K562 (cell line): ENCODE data around the gene TMEM191C. TPM values are rescaled to one million over a fixed set of nuclear protein-coding genes. Genes with fewer than 3 reads are reported as not detected.

Experiments
- HDAC8 ChIP-seq: fragments of 450-650 bp; IDR thresholded peaks from 2 replicates; pipeline ENCODE4 v1.6.1; 2016; ENCODE audit warnings: mild to moderate bottlenecking, missing genetic modification characterization, moderate library complexity, missing compliant biosample characterization
- ID3 ChIP-seq, 2 experiments: fragments of 250-450 bp in 1 of 2; fragments of 450-650 bp in 1 of 2; sonication (Bioruptor Pico) in 1 of 2; IDR thresholded peaks; 2 replicates each; pipeline versions ENCODE4 v1.6.1 to v1.8.0; 2016 to 2021; ENCODE audit warnings: mild to moderate bottlenecking in 2 of 2, moderate library complexity in 2 of 2, missing compliant biosample characterization in 1 of 2, missing genetic modification characterization in 1 of 2
- ILF3 ChIP-seq: fragments of 450-650 bp; IDR thresholded peaks from 2 replicates; pipeline ENCODE4 v1.6.1; 2018; ENCODE audit warnings: antibody characterized with exemption, mild to moderate bottlenecking, moderate library complexity, borderline replicate concordance
- KAT7 ChIP-seq: sonication (generic); formaldehyde crosslinking; IDR thresholded peaks from 2 replicates; pipeline ENCODE4 v1.8.0; 2022; ENCODE audit warnings: missing genetic modification reagents, mild to moderate bottlenecking, borderline replicate concordance
- MTF1 ChIP-seq: fragments of 250-450 bp; sonication (Bioruptor Pico); IDR thresholded peaks from 2 replicates; pipeline ENCODE4 v1.9.0; 2021; ENCODE audit warnings: moderate library complexity, mild to moderate bottlenecking, inconsistent platforms, borderline replicate concordance
- MYBL2 ChIP-seq, 2 experiments: fragments of 450-650 bp in 1 of 2; sonication (generic) in 1 of 2; formaldehyde crosslinking in 1 of 2; IDR thresholded peaks; 2 replicates each; pipeline versions ENCODE4 v1.6.1 to v1.8.1; 2017 to 2022; ENCODE audit warnings: borderline replicate concordance in 1 of 2, inconsistent platforms in 1 of 2, low read depth in 1 of 2, mild to moderate bottlenecking in 1 of 2, missing genetic modification reagents in 1 of 2, moderate library complexity in 1 of 2
- MYC ChIP-seq, 2 experiments: fragments of 250-450 bp in 1 of 2; sonication (Bioruptor Pico) in 1 of 2; IDR thresholded peaks; 2 replicates each; pipeline versions ENCODE4 v1.5.1 to v1.6.1; 2012 to 2021; ENCODE audit warnings: low read depth in 2 of 2, borderline replicate concordance in 1 of 2, improper control_type of control experiment in 1 of 2, low read length in 1 of 2, mild to moderate bottlenecking in 1 of 2, moderate library complexity in 1 of 2
- MYNN ChIP-seq, 2 experiments: sonication (generic); formaldehyde crosslinking in 1 of 2; IDR thresholded peaks; 2 replicates each; pipeline versions ENCODE4 v1.5.0 to v1.6.1; 2016 to 2020; ENCODE audit warnings: antibody characterized with exemption in 1 of 2, missing genetic modification reagents in 1 of 2
- NFIX ChIP-seq: fragments of 250-450 bp; sonication (Bioruptor Pico); IDR thresholded peaks from 2 replicates; pipeline ENCODE4 v1.4.0; 2020; ENCODE audit warnings: low read depth, mild to moderate bottlenecking, moderate library complexity
- SMC3 ChIP-seq: conservative IDR thresholded peaks from 2 replicates; pipeline ENCODE4 v1.6.1; 2011; ENCODE audit warnings: low read depth, low read length, improper control_type of control experiment; ENCODE audit not compliant: insufficient read depth
- SRSF9 ChIP-seq: fragments of 200-400 bp; formaldehyde crosslinking; IDR thresholded peaks from 2 replicates; pipeline ENCODE4 v1.6.1; 2017; ENCODE audit warnings: low read depth, low read length, borderline replicate concordance
- TEAD4 ChIP-seq, 2 experiments: sonication (generic) in 1 of 2; formaldehyde crosslinking in 1 of 2; IDR thresholded peaks; 2 replicates each; pipeline versions ENCODE4 v1.6.1 to v1.8.0; 2012 to 2022; ENCODE audit warnings: borderline replicate concordance in 1 of 2, inconsistent platforms in 1 of 2, low read length in 1 of 2, mild to moderate bottlenecking in 1 of 2, missing genetic modification reagents in 1 of 2
- VEZF1 ChIP-seq: fragments of 200-800 bp; sonication (Bioruptor generic); IDR thresholded peaks from 2 replicates; pipeline ENCODE4 v1.6.1; 2017; ENCODE audit warnings: missing genetic modification characterization, missing compliant biosample characterization
- ZBTB33 ChIP-seq: sonication (generic); formaldehyde crosslinking; IDR thresholded peaks from 2 replicates; pipeline ENCODE4 v1.8.1; 2023; ENCODE audit warnings: mild to moderate bottlenecking, missing genetic modification reagents
- ZNF124 ChIP-seq: sonication (generic); formaldehyde crosslinking; IDR thresholded peaks from 2 replicates; pipeline ENCODE4 v1.8.1; 2022; ENCODE audit warnings: missing genetic modification reagents
- polyA plus RNA-seq, 8 experiments: library from polyadenylated mRNA; depleted of rRNA in 4 of 8; stranded (reverse) in 5 of 8; unstranded in 3 of 8; fragments of >200 nt; fragmentation: Nextera tagmentation in 2 of 8; fragmentation: Illumina TruSeq in 1 of 8; extraction: Ambion mirVana in 2 of 8; extraction: Trizol in 1 of 8; gene quantifications; 2 replicates each; pipeline versions ENCODE4 v1.2.1 to v1.2.3, GENCODE V29; 2011 to 2014; ENCODE audit warnings: inconsistent platforms in 1 of 8, missing spikeins in 1 of 8
- total RNA-seq, 7 experiments: library from RNA; depleted of rRNA in 6 of 7; stranded (reverse); fragments of >200 nt in 6 of 7; fragmentation: Illumina TruSeq in 2 of 7; extraction: Trizol in 2 of 7; gene quantifications; 2 replicates each; pipeline versions ENCODE4 v1.2.1 to v1.2.3, GENCODE V29; 2011 to 2021; ENCODE audit warnings: low replicate concordance in 1 of 7
- TF ChIP-seq, protein P1 (sequence below), 2 experiments: fragments of 450-650 bp; IDR thresholded peaks; 2 replicates each; pipeline ENCODE4 v1.6.1; 2016
- TF ChIP-seq, protein P2 (sequence below): sonication (generic); formaldehyde crosslinking; IDR thresholded peaks from 2 replicates; pipeline ENCODE4 v1.8.0; 2022; ENCODE audit warnings: mild to moderate bottlenecking, missing genetic modification reagents

Gene TMEM191C
- total and polyA plus RNA-seq, 9 of the 15 experiments (the other 6 are each of a cell fraction or from before 2014, with no cell fraction given) = 0.15 to 7.1 (median 1.1) TPM

DNA sequence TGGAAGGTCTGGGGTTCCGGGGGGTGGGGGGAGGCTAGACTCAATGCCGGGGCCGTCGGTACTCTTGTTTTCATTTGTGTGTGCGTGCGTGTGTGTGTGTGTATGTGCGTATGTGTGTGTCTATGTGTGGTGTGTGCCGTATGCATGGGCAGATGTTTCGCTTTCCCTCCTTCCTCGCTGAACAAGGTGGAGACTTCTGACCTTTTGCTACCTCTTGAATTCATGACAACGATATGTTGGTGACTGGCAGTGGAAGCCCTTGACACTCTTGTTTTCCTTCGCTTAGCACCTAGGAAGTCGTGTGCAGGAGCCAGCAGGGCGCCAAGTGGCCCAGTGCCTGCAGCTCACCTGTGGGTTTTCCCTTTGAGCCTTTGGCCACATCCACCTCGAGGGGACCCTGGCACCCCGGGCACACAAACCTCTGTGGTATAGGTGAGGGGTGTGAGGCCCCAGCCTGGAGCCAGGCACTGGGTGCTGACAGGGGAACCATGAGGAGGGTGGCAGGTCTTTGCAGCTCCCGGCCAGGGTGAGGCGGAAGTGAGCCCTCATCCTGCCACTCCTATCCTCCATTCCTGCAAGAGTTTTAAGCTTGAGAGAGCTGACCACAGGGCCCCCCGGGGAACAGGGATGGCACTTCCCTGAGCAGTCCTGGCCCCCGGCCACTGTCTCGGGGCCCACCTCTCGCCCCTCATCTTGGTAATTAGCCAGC is 19.3 kb upstream of the TMEM191C start (continued):
- TF ChIP-seq ILF3 = no peak
- TF ChIP-seq ZNF124 (CRISPR knock-in tag) = 0 out of 2 replicates have a peak, but pooled peaks have one; percentile 43
- peak; percentile 31; the same call in 1 of the 2 replicates for TF ChIP-seq SMC3
- 0 out of 2 replicates have a peak, but pooled peaks have one; percentile 15 for TF ChIP-seq MYC (IDR thresholded peaks at IDR 0.05; ENCODE audit: low read depth, low read length)
- no peak for TF ChIP-seq MYC (CRISPR knock-in tag; IDR thresholded peaks at IDR 0.05; ENCODE audit: borderline replicate concordance, low read depth)
- TF ChIP-seq, protein P1, sequence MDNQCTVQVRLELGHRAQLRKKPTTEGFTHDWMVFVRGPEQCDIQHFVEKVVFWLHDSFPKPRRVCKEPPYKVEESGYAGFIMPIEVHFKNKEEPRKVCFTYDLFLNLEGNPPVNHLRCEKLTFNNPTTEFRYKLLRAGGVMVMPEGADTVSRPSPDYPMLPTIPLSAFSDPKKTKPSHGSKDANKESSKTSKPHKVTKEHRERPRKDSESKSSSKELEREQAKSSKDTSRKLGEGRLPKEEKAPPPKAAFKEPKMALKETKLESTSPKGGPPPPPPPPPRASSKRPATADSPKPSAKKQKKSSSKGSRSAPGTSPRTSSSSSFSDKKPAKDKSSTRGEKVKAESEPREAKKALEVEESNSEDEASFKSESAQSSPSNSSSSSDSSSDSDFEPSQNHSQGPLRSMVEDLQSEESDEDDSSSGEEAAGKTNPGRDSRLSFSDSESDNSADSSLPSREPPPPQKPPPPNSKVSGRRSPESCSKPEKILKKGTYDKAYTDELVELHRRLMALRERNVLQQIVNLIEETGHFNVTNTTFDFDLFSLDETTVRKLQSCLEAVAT (IDR thresholded peaks at IDR 0.05) = peak in 1 of 2 experiments; percentile 81; a peak in 1 of 4 replicates
- TF ChIP-seq KAT7 (CRISPR knock-in tag) = no peak
- TF ChIP-seq TEAD4 (IDR thresholded peaks at IDR 0.05; ENCODE audit: low read length) = no peak
- TF ChIP-seq TEAD4 (CRISPR knock-in tag; IDR thresholded peaks at IDR 0.05; ENCODE audit: borderline replicate concordance) = peak; percentile 54; the same call in 1 of the 2 replicates
- no peak for TF ChIP-seq SRSF9
- no peak for TF ChIP-seq ID3 (CRISPR knock-in tag; IDR thresholded peaks at IDR 0.05)
- TF ChIP-seq ID3 (tag; IDR thresholded peaks at IDR 0.05) = peak; percentile 83
- TF ChIP-seq NFIX (CRISPR knock-in tag) = no peak
- 0 out of 2 replicates have a peak, but pooled peaks have one; percentile 20 for TF ChIP-seq MTF1 (CRISPR knock-in tag)
- no peak for TF ChIP-seq MYBL2 (IDR thresholded peaks at IDR 0.05; ENCODE audit: low read depth)
- TF ChIP-seq MYBL2 (CRISPR knock-in tag; IDR thresholded peaks at IDR 0.05; ENCODE audit: borderline replicate concordance) = peak; percentile 79
- TF ChIP-seq, protein P2, sequence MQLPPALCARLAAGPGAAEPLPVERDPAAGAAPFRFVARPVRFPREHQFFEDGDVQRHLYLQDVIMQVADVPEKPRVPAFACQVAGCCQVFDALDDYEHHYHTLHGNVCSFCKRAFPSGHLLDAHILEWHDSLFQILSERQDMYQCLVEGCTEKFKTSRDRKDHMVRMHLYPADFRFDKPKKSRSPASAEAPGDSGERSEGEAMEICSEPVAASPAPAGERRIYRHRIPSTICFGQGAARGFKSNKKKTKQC (CRISPR knock-in tag) = 0 out of 2 replicates have a peak, but pooled peaks have one; percentile 1
- TF ChIP-seq MYNN (IDR thresholded peaks at IDR 0.05) = peak; percentile 40; the same call in 1 of the 2 replicates
- TF ChIP-seq MYNN (CRISPR knock-in tag; IDR thresholded peaks at IDR 0.05) = no peak
- no peak for TF ChIP-seq VEZF1
- TF ChIP-seq HDAC8 = peak; percentile 71; the same call in 1 of the 2 replicates
- TF ChIP-seq ZBTB33 (CRISPR knock-in tag) = peak; percentile 95
